Measurements from ENCODE around the gene FOXK2. TPM values are rescaled to one million over a fixed set of nuclear protein-coding genes. Genes with fewer than 3 reads are reported as not detected.

Gene FOXK2
- total and polyA plus RNA-seq, 4 donors: 26.8 to 57.1 (median 46.5) TPM

DNA sequence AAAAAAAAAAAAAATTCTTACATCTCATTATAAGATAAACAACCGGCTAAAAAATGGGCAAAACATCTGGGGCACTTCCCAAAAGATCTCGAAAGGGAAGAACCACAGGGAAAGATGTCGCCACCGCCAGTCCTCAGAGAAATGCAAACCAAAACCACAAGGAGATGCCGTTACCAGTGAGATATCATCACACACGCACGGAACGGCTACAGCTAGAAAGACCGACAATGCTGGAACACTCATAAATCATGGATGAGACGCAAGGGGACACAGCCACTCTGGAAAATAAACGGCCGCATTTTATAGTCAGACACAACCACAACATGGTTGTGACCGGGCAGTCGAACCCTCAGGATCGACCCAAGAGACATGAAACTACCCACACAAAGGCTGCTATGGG lies 104.2 kb downstream of the FOXK2 start:
- no peak for DNase-seq (ENCODE audit: low read depth in 4 of 6, low spot score in 6 of 6)
- no peaks in the 10 kb centered on the region for H3K4me1 ChIP-seq (ENCODE audit: control insufficient read depth, insufficient read depth, low read length)
- no peaks in the 10 kb centered on the region for H3K27me3 ChIP-seq (ENCODE audit: control insufficient read depth, insufficient read depth, low read length)
- H3K4me3 ChIP-seq (ENCODE audit: low read depth, low read length): no peak overlapping the region
- no peak overlapping the region for H3K27ac ChIP-seq (ENCODE audit: low read depth, low read length)
- H3K36me3 ChIP-seq (ENCODE audit: control insufficient read depth, insufficient read depth, low read length): peaks cover 85% of the 10 kb centered on the region
- 76% methylated on average over 13 of the region's 15 CpGs for WGBS (ENCODE audit: insufficient coverage)
- H3K9me3 ChIP-seq (ENCODE audit: control insufficient read depth, insufficient read depth, low read length): no peaks in the 10 kb centered on the region

DNA sequence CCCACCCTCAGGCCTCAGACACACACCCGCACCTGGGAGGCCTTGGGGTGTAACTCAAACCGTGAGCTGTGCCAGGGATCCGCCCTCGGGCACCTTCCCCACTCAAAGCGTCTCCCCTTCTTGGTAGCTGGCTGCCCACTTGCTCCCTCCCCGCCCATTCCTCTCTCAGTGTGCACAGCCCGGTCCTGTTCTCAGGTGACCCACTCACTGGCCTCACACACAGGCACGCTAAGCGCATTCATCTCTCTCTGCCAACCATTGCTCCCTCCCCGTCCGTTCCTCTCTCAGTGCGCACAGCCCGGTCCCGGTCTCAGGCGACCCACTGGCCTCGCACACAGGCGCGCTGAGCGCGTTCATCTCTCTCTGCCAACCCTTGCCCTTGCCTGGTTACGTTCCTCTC lies 107.9 kb downstream of the FOXK2 start:
- no peak overlapping the region for H3K4me3 ChIP-seq (ENCODE audit: low read depth, low read length)
- H3K9me3 ChIP-seq (ENCODE audit: control insufficient read depth, insufficient read depth, low read length): no peaks in the 10 kb centered on the region
- 90% methylated on average over 21 of the region's 21 CpGs for WGBS (ENCODE audit: insufficient coverage)
- no peak for DNase-seq (ENCODE audit: low read depth in 4 of 6, low spot score in 6 of 6)
- no peak overlapping the region for H3K27ac ChIP-seq (ENCODE audit: low read depth, low read length)
- peaks cover 77% of the 10 kb centered on the region for H3K36me3 ChIP-seq (ENCODE audit: control insufficient read depth, insufficient read depth, low read length)
- H3K27me3 ChIP-seq (ENCODE audit: control insufficient read depth, insufficient read depth, low read length): no peaks in the 10 kb centered on the region
- no peaks in the 10 kb centered on the region for H3K4me1 ChIP-seq (ENCODE audit: control insufficient read depth, insufficient read depth, low read length)

DNA sequence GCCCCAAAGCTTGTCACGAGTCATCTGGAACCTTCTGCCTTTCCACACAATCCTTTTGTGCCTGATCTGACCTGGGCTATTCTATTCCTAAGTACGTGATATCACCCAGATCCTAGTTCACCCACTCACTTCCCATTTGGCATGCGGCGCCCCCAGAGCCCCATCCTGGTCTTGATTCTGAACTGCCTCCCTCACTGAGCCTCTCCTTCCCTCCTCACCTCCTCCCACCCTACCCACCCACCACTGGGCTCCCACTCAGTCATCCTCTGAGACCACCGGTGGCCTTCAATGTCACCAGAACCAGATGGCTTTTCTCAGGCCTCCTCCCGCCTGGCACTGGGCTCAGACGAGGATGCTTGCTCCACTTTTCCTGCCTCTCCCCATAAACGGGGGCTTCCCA lies 110.2 kb downstream of the FOXK2 start:
- no peaks in the 10 kb centered on the region for H3K27me3 ChIP-seq (ENCODE audit: control insufficient read depth, insufficient read depth, low read length)
- no peaks in the 10 kb centered on the region for H3K9me3 ChIP-seq (ENCODE audit: control insufficient read depth, insufficient read depth, low read length)
- H3K27ac ChIP-seq (ENCODE audit: low read depth, low read length): no peak overlapping the region
- DNase-seq (ENCODE audit: low read depth in 4 of 6, low spot score in 6 of 6): no peak
- peaks cover 73% of the 10 kb centered on the region for H3K36me3 ChIP-seq (ENCODE audit: control insufficient read depth, insufficient read depth, low read length)
- 94% methylated on average over 8 of the region's 8 CpGs for WGBS (ENCODE audit: insufficient coverage)
- no peak overlapping the region for H3K4me3 ChIP-seq (ENCODE audit: low read depth, low read length)
- no peaks in the 10 kb centered on the region for H3K4me1 ChIP-seq (ENCODE audit: control insufficient read depth, insufficient read depth, low read length)

DNA sequence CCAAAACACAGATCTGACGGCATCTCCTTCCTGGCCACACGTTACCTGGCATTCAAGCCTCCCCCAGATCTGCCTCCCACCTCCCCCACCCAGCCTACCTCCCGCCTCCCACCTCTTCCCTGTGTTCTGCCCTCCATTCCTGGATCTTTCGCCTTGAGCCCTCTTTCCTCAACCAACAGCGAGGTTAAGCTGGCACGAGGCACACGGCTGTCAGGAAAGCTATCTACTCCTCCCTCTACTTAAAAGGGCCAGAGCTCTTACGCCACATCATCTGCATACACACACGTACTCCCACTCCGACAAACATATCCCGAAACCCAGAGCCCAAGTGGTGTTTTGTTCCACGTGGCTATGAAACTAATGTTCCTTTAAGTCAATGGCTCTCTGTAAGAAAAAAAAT lies 110.7 kb downstream of the FOXK2 start:
- Histone ChIP-seq H3K27me3 (ENCODE audit: control insufficient read depth, insufficient read depth, low read length) (no peaks in the 10 kb centered on the region), H3K27ac (ENCODE audit: low read depth, low read length) (no peak overlapping the region), H3K9me3 (ENCODE audit: control insufficient read depth, insufficient read depth, low read length) (no peaks in the 10 kb centered on the region), H3K4me3 (ENCODE audit: low read depth, low read length) (no peak overlapping the region), H3K4me1 (ENCODE audit: control insufficient read depth, insufficient read depth, low read length) (no peaks in the 10 kb centered on the region), H3K36me3 (ENCODE audit: control insufficient read depth, insufficient read depth, low read length) (peaks cover 68% of the 10 kb centered on the region)
- no peak for DNase-seq (ENCODE audit: low read depth in 4 of 6, low spot score in 6 of 6)
- 96% methylated on average over 12 of the region's 12 CpGs for WGBS (ENCODE audit: insufficient coverage)

DNA sequence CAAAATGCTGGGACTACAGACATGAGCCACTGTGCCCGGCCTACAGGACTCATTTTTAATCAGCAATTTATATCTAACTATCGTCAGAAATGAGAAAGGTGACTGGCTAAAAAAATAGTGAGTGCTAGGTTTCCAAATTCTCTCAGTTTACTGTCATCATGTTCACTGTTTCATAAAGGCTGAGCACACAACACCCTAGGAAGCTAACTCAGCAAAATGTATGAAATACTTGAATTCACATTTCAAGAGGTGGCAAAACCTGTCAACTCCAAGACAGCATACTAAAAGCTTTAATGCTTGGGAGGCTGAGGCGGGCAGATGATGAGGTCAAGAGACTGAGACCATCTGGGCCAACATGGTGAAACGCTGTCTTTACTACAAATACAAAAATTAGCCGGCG lies 112.0 kb downstream of the FOXK2 start:
- no peak overlapping the region for H3K27ac ChIP-seq (ENCODE audit: low read depth, low read length)
- H3K27me3 ChIP-seq (ENCODE audit: control insufficient read depth, insufficient read depth, low read length): no peaks in the 10 kb centered on the region
- DNase-seq (ENCODE audit: low read depth in 4 of 6, low spot score in 6 of 6): no peak
- no peaks in the 10 kb centered on the region for H3K4me1 ChIP-seq (ENCODE audit: control insufficient read depth, insufficient read depth, low read length)
- H3K36me3 ChIP-seq (ENCODE audit: control insufficient read depth, insufficient read depth, low read length): peaks cover 58% of the 10 kb centered on the region
- 100% methylated on average over 4 of the region's 6 CpGs for WGBS (ENCODE audit: insufficient coverage)
- no peak overlapping the region for H3K4me3 ChIP-seq (ENCODE audit: low read depth, low read length)
- H3K9me3 ChIP-seq (ENCODE audit: control insufficient read depth, insufficient read depth, low read length): no peaks in the 10 kb centered on the region

DNA sequence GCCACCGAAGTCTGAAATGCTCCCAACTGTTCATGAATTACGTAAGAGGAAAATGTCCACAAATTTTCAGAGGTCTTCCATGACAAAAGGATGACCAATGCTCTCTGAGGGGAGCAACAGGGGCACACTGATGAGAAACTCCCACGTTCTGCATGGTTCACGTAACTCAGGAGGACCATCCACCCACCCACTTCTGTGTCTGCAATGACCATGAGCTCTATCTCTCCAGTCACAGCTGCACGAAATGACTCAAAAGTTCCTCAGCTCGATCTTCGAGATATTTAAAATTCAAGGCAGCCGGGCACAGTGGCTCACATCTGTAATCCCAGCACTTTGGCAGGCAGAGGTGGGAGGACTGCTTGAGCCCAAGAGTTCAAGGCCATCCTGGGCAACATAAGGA lies 112.9 kb downstream of the FOXK2 start:
- 89% methylated on average over 8 of the region's 8 CpGs for WGBS (ENCODE audit: insufficient coverage)
- DNase-seq (ENCODE audit: low read depth in 4 of 6, low spot score in 6 of 6): no peak
- peaks cover 50% of the 10 kb centered on the region for H3K36me3 ChIP-seq (ENCODE audit: control insufficient read depth, insufficient read depth, low read length)

DNA sequence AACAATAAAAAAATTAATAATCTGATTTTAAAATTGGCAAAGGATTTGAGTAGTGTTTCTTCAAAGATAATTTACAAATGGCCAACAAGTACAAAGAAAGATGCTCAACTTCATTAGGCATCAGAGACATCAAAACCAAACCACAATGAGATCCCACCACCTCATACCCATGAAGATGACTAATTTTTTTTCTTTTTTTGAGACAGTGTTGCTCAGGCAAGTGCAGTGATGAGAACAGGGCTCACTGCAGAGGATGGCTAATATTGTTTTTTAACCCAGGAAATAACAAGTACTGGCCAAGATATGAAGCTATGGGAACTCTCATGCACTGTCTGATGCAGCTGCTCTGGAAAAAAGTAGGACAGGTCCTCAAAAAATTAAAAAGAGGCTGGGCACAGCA lies 113.8 kb downstream of the FOXK2 start:
- H3K27ac ChIP-seq (ENCODE audit: low read depth, low read length): no peak overlapping the region

More for the DNA sequence above, 112.9 kb downstream of the FOXK2 start:
- H3K9me3 ChIP-seq (ENCODE audit: control insufficient read depth, insufficient read depth, low read length): no peaks in the 10 kb centered on the region
- H3K4me3 ChIP-seq (ENCODE audit: low read depth, low read length): no peak overlapping the region
- H3K27ac ChIP-seq (ENCODE audit: low read depth, low read length): no peak overlapping the region
- H3K4me1 ChIP-seq (ENCODE audit: control insufficient read depth, insufficient read depth, low read length): no peaks in the 10 kb centered on the region
- H3K27me3 ChIP-seq (ENCODE audit: control insufficient read depth, insufficient read depth, low read length): no peaks in the 10 kb centered on the region

DNA sequence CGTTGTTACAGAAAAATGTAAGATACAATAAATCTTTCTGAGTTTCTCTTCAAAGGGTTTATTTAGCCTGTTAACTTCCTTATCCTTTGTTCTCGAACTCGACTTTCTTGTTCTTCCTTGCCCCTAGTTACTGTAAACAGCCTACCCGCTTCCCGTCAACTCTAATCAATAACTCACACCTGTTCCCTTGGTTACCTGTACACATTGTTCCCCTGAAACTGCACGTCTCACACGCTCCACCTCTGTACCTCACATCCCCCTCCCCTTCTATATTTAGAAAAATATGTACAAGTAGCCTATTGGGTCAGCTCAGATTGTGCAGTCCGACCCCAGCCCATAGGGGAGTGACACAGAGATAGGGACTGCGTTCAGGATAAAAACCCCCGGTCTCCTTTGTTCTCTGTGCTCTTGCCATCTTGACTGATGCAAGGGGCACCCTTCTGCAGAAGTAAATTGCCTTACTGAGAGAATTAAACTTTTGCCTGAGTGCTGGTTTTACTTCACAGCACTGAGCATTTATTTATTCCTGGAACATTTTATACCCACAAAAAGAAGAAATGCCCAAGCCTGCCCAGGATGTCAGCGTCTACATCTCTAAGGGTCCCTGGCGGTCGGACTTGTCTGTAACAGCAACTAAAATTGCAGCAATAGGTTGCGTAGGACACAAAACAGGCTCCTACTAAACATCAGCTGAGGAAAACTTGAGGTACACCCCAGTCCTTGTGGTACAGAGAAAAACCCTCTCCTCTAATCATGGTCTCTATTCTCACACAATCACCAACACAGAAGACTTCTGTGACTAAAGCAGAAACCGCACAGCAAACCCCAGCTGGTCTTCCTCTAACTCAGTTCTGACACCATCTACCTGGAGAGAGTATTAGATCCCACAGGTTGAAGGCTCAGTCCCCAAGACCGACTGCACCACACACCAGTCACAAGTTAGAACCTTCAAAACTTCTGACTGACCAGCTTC lies 117.4 kb downstream of the FOXK2 start:
- Histone ChIP-seq H3K9me3 (ENCODE audit: control insufficient read depth, insufficient read depth, low read length) (no peaks in the 10 kb centered on the region), H3K4me3 (ENCODE audit: low read depth, low read length) (no peak overlapping the region), H3K27ac (ENCODE audit: low read depth, low read length) (no peak overlapping the region), H3K36me3 (ENCODE audit: control insufficient read depth, insufficient read depth, low read length) (peaks cover 43% of the 10 kb centered on the region), H3K27me3 (ENCODE audit: control insufficient read depth, insufficient read depth, low read length) (no peaks in the 10 kb centered on the region), H3K4me1 (ENCODE audit: control insufficient read depth, insufficient read depth, low read length) (no peaks in the 10 kb centered on the region)
- DNase-seq (ENCODE audit: low read depth in 4 of 6, low spot score in 6 of 6): no peak
- WGBS (ENCODE audit: insufficient coverage): 85% methylated on average over 13 of the region's 16 CpGs

More for the DNA sequence above, 113.8 kb downstream of the FOXK2 start:
- Histone ChIP-seq H3K4me3 (ENCODE audit: low read depth, low read length) (no peak overlapping the region), H3K27me3 (ENCODE audit: control insufficient read depth, insufficient read depth, low read length) (no peaks in the 10 kb centered on the region), H3K9me3 (ENCODE audit: control insufficient read depth, insufficient read depth, low read length) (no peaks in the 10 kb centered on the region), H3K36me3 (ENCODE audit: control insufficient read depth, insufficient read depth, low read length) (peaks cover 41% of the 10 kb centered on the region), H3K4me1 (ENCODE audit: control insufficient read depth, insufficient read depth, low read length) (no peaks in the 10 kb centered on the region)
- DNase-seq (ENCODE audit: low read depth in 4 of 6, low spot score in 6 of 6): no peak

DNA sequence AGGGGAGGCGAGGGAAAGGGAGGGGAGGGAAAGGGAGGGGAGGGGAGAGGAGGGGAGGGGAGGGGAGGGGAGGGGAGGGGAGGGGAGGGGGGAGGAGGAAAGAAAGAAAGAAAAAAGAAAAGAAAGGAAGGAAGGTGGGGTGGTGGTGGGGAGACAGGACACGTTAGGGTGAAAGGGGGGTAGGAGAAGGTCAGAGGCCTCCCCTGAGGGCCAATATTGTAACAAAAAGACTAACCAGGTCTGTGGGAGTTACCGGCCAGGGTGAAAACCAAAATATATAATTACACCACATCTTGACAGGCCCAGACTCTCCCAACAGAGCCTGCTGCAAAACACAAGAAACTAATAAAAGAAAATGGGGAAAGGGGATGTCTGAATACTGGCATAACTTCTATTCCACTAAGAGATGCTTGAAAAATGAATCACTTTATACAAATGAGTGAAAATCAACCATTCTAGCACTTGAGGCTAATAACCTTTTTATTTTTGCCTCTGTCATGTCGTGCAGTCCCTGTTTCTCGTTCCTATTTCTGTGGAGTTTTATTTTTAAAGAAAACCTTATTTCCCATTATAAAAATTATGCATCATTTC lies 118.7 kb downstream of the FOXK2 start:
- Histone ChIP-seq H3K27me3 (ENCODE audit: control insufficient read depth, insufficient read depth, low read length) (no peaks in the 10 kb centered on the region), H3K9me3 (ENCODE audit: control insufficient read depth, insufficient read depth, low read length) (no peaks in the 10 kb centered on the region), H3K4me1 (ENCODE audit: control insufficient read depth, insufficient read depth, low read length) (no peaks in the 10 kb centered on the region), H3K36me3 (ENCODE audit: control insufficient read depth, insufficient read depth, low read length) (peaks cover 54% of the 10 kb centered on the region), H3K27ac (ENCODE audit: low read depth, low read length) (no peak overlapping the region), H3K4me3 (ENCODE audit: low read depth, low read length) (no peak overlapping the region)
- no peak for DNase-seq (ENCODE audit: low read depth in 4 of 6, low spot score in 6 of 6)
- no CpG with 5 or more reads among the region's 5 CpGs for WGBS (ENCODE audit: insufficient coverage)

DNA sequence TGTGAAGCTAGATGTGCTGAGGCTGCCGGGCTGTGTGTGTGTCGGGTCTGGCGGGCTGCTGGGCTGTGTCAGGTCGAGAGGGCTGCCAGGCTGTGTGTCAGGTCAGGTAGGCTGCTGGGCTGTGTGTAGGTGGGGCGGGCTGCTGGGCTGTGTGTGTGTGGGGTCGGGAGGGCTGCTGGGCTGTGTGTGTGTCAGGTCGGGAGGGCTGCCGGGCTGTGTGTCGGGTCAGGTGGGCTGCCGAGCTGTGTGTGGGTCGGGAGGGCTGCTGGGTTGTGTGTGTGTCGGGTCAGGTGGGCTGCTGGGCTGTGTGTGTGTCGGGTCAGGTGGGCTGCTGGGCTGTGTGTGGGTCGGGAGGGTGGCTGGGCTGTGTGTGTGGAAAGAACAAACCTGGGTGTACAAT lies 120.1 kb downstream of the FOXK2 start:
- no peak overlapping the region for H3K4me3 ChIP-seq (ENCODE audit: low read depth, low read length)
- H3K27me3 ChIP-seq (ENCODE audit: control insufficient read depth, insufficient read depth, low read length): no peaks in the 10 kb centered on the region
- no peaks in the 10 kb centered on the region for H3K9me3 ChIP-seq (ENCODE audit: control insufficient read depth, insufficient read depth, low read length)
- DNase-seq (ENCODE audit: low read depth in 4 of 6, low spot score in 6 of 6): no peak
- H3K4me1 ChIP-seq (ENCODE audit: control insufficient read depth, insufficient read depth, low read length): no peaks in the 10 kb centered on the region
- WGBS (ENCODE audit: insufficient coverage): 91% methylated on average over 14 of the region's 14 CpGs
- H3K36me3 ChIP-seq (ENCODE audit: control insufficient read depth, insufficient read depth, low read length): peaks cover 56% of the 10 kb centered on the region
- no peak overlapping the region for H3K27ac ChIP-seq (ENCODE audit: low read depth, low read length)
